GM23338 (cell line): ENCODE results near the gene CAMSAP2. TPM values are rescaled to one million over a fixed set of nuclear protein-coding genes. Genes with fewer than 3 reads are reported as not detected.

Source experiments
- ATAC-seq: fragments of 200-7000 bp; cut with Tn5 transposase; 3 replicates; pipeline ENCODE4 v1.9.1; 2020
- DNase-seq: peaks from one replicate; pipeline ENCODE4 v3.0.0-alpha.2; 2015; ENCODE audit warnings: low spot score
- H2AFZ ChIP-seq: fragments of 200-600 bp; sonication (generic); 2 replicates; pipeline ENCODE4 v1.8.0; 2016; ENCODE audit warnings: antibody characterized with exemption, mild to moderate bottlenecking, moderate library complexity
- H3F3A ChIP-seq: fragments of 200-600 bp; sonication (generic); replicated peaks from 2 replicates; pipeline ENCODE4 v1.8.0; 2017; ENCODE audit warnings: antibody characterized with exemption, mixed run types, low read depth
- H3K27ac ChIP-seq: fragments of 200-600 bp; sonication (generic); 2 replicates; pipeline ENCODE4 v1.6.1; 2016; ENCODE audit warnings: low read depth
- H3K27me3 ChIP-seq: fragments of 200-600 bp; sonication (generic); 2 replicates; pipeline ENCODE4 v1.8.0; 2016; ENCODE audit warnings: mild to moderate bottlenecking, mixed run types, moderate library complexity; ENCODE audit not compliant: insufficient read depth
- H3K36me3 ChIP-seq: fragments of 200-600 bp; sonication (generic); 2 replicates; pipeline ENCODE4 v1.8.0; 2016; ENCODE audit warnings: mild to moderate bottlenecking; ENCODE audit not compliant: insufficient read depth
- H3K4me1 ChIP-seq: fragments of 200-600 bp; sonication (generic); 2 replicates; pipeline ENCODE4 v1.8.0; 2016; ENCODE audit warnings: mild to moderate bottlenecking, moderate library complexity; ENCODE audit not compliant: insufficient read depth
- H3K4me2 ChIP-seq: fragments of 200-600 bp; sonication (generic); 2 replicates; pipeline ENCODE4 v1.7.1; 2017; ENCODE audit warnings: mixed run types
- H3K4me3 ChIP-seq: fragments of 200-600 bp; sonication (generic); 2 replicates; pipeline ENCODE4 v1.6.1; 2016; ENCODE audit warnings: mixed run types
- H3K79me2 ChIP-seq: fragments of 200-600 bp; sonication (generic); replicated peaks from 2 replicates; pipeline ENCODE4 v1.8.0; 2017; ENCODE audit warnings: mild to moderate bottlenecking; ENCODE audit not compliant: insufficient read depth
- H3K9me2 ChIP-seq: fragments of 200-600 bp; sonication (generic); 2 replicates; pipeline ENCODE4 v1.8.0; 2017; ENCODE audit not compliant: insufficient read depth
- H4K20me1 ChIP-seq: fragments of 200-600 bp; sonication (generic); replicated peaks from 2 replicates; pipeline ENCODE4 v1.8.0; 2017; ENCODE audit warnings: mild to moderate bottlenecking; ENCODE audit not compliant: insufficient read depth
- H3K27ac Mint-ChIP-seq: 2 replicates; pipeline ENCODE4 v1.8.0; 2020; ENCODE audit warnings: inconsistent platforms, mild to moderate bottlenecking, moderate library complexity, mixed read lengths
- H3K27me3 Mint-ChIP-seq: 3 replicates; pipeline ENCODE4 v1.8.0; 2022; ENCODE audit warnings: low read depth, mild to moderate bottlenecking, moderate library complexity, mixed read lengths, inconsistent platforms; ENCODE audit not compliant: insufficient read depth, poor library complexity
- H3K36me3 Mint-ChIP-seq: 3 replicates; pipeline ENCODE4 v1.8.0; 2021; ENCODE audit warnings: low read depth, mild to moderate bottlenecking, inconsistent platforms, moderate library complexity, mixed read lengths
- H3K4me1 Mint-ChIP-seq: 3 replicates; pipeline ENCODE4 v1.8.0; 2020; ENCODE audit warnings: mild to moderate bottlenecking, inconsistent platforms, mixed read lengths
- H3K4me3 Mint-ChIP-seq: 3 replicates; pipeline ENCODE4 v1.8.0; 2021; ENCODE audit warnings: moderate library complexity, mild to moderate bottlenecking, inconsistent platforms, mixed read lengths
- H3K9me3 Mint-ChIP-seq: 3 replicates; pipeline ENCODE4 v1.8.0; 2020; ENCODE audit warnings: moderate library complexity, mild to moderate bottlenecking, inconsistent platforms, mixed read lengths
- CREB1 ChIP-seq: fragments of 250-450 bp; sonication (Bioruptor Pico); IDR thresholded peaks from 2 replicates; pipeline ENCODE4 v1.5.0; 2020; ENCODE audit warnings: low read depth, mild to moderate bottlenecking, moderate library complexity
- CTCF ChIP-seq, 2 experiments: fragments of 200-600 bp in 1 of 2; sonication (generic) in 1 of 2; conservative IDR thresholded peaks; 2 replicates each; pipeline versions ENCODE4 v1.5.1 to v1.6.1; 2016 to 2017; ENCODE audit warnings: antibody characterized with exemption in 2 of 2, low read depth in 2 of 2, mild to moderate bottlenecking in 2 of 2, moderate library complexity in 1 of 2
- ETS1 ChIP-seq: IDR thresholded peaks from 2 replicates; pipeline ENCODE4 v1.6.1; 2016; ENCODE audit warnings: antibody characterized with exemption
- EZH2 ChIP-seq: fragments of 200-600 bp; sonication (generic); IDR thresholded peaks from one replicate; pipeline ENCODE4 v1.8.0; 2017; ENCODE audit warnings: antibody characterized with exemption, mild to moderate bottlenecking, low read depth; ENCODE audit not compliant: unreplicated experiment
- EZH2phosphoT487 ChIP-seq: fragments of 200-600 bp; sonication (generic); IDR thresholded peaks from one replicate; pipeline ENCODE4 v1.8.1; 2018; ENCODE audit warnings: antibody characterized with exemption; ENCODE audit not compliant: unreplicated experiment
- JUNB ChIP-seq: IDR thresholded peaks from one replicate; pipeline ENCODE4 v1.6.1; 2016; ENCODE audit warnings: antibody characterized with exemption; ENCODE audit not compliant: unreplicated experiment
- NANOG ChIP-seq: IDR thresholded peaks from 2 replicates; pipeline ENCODE4 v1.6.1; 2016; ENCODE audit warnings: antibody characterized with exemption, borderline replicate concordance
- POLR2AphosphoS5 ChIP-seq: IDR thresholded peaks from 2 replicates; pipeline ENCODE4 v1.6.1; 2016; ENCODE audit warnings: antibody characterized with exemption, low read depth
- REST ChIP-seq: IDR thresholded peaks from one replicate; pipeline ENCODE4 v1.6.1; 2018; ENCODE audit warnings: antibody characterized with exemption; ENCODE audit not compliant: unreplicated experiment
- STAT1 ChIP-seq: IDR thresholded peaks from one replicate; pipeline ENCODE4 v1.6.1; 2016; ENCODE audit warnings: antibody characterized with exemption; ENCODE audit not compliant: unreplicated experiment
- ZNF114 ChIP-seq: fragments of 250-450 bp; sonication (Bioruptor Pico); IDR thresholded peaks from 2 replicates; pipeline ENCODE4 v1.5.0; 2020; ENCODE audit warnings: mild to moderate bottlenecking, moderate library complexity
- ZNF331 ChIP-seq: fragments of 250-450 bp; sonication (Bioruptor Pico); IDR thresholded peaks from 2 replicates; pipeline ENCODE4 v1.5.0; 2020; ENCODE audit warnings: low read depth, mild to moderate bottlenecking, moderate library complexity
- ZNF462 ChIP-seq: fragments of 250-450 bp; sonication (Bioruptor Pico); IDR thresholded peaks from 2 replicates; pipeline ENCODE4 v1.5.0; 2020; ENCODE audit warnings: mild to moderate bottlenecking, moderate library complexity
- polyA plus RNA-seq: library from polyadenylated mRNA; unstranded; fragments of >200 nt; fragmentation: Nextera tagmentation; extraction: Ambion mirVana; gene quantifications from 2 replicates; pipeline ENCODE4 v1.2.1, GENCODE V29; 2016
- total RNA-seq: library from RNA; depleted of rRNA; stranded (reverse); fragments of >200 nt; shearing (Covaris generic); gene quantifications from 2 replicates; pipeline ENCODE4 v1.2.3, GENCODE V29; 2014

Gene CAMSAP2
- total and polyA plus RNA-seq, 2 experiments from 2014 or later = 9.1 to 21.3 TPM

- Histone ChIP-seq H3K4me1 (peaks cover 25% of the 10 kb centered on the region), H3K4me3 (no peak overlapping the region), H2AFZ (no peak overlapping the region), H4K20me1 (no peaks in the 10 kb centered on the region; the same call in none of the 2 replicates), H3K27ac (no peak overlapping the region), H3K9me2 (no peaks in the 10 kb centered on the region), H3K4me2 (no peak overlapping the region), H3K36me3 (peaks cover 5% of the 10 kb centered on the region; the same call in 1 of the 2 replicates), H3F3A (no peaks in the 10 kb centered on the region), H3K79me2 (peaks cover 38% of the 10 kb centered on the region), H3K27me3 (no peaks in the 10 kb centered on the region)
- TF ChIP-seq ETS1 = no peak
- no peak for TF ChIP-seq REST
- no peak for TF ChIP-seq ZNF331 (CRISPR knock-in tag)
- no peak for TF ChIP-seq ZNF462
- no peak for TF ChIP-seq ZNF114
- TF ChIP-seq STAT1 = no peak
- TF ChIP-seq EZH2 = no peak
- no peak for TF ChIP-seq CREB1 (CRISPR knock-in tag)
- TF ChIP-seq EZH2phosphoT487 = no peak
- TF ChIP-seq JUNB = no peak
- TF ChIP-seq NANOG = no peak
- no peak for TF ChIP-seq POLR2AphosphoS5
- TF ChIP-seq CTCF (conservative IDR thresholded peaks at IDR 0.05; ENCODE audit: low read depth in 2 of 2) = no peak
- Mint-ChIP-seq H3K9me3 (no peaks in the 10 kb centered on the region), H3K27me3 (peaks cover 9% of the 10 kb centered on the region), H3K4me1 (peaks cover 37% of the 10 kb centered on the region), H3K36me3 (peaks cover 62% of the 10 kb centered on the region), H3K4me3 (no peak overlapping the region), H3K27ac (0 out of 2 replicates have a peak overlapping the region, but pooled peaks have one; percentile 9)
- DNase-seq = no peak
- ATAC-seq = no peak
Measured at GRCh38 chr1:200899451-200899915, 160.8 kb downstream of the CAMSAP2 start.
